Uterus (tissue), 2 donors: ENCODE measurements around the gene ERI3.

ENCODE experiments used
- POLR2A ChIP-seq, 2 donors: fragments of 450-650 bp; IDR thresholded peaks; one replicate each; pipeline ENCODE4 v1.6.1; 2016; ENCODE audit warnings: antibody characterized with exemption in 2 of 2, mild to moderate bottlenecking in 1 of 2, moderate library complexity in 1 of 2
- TF ChIP-seq, protein P1 (sequence below), 4 experiments: fragments of 200-600 bp in 2 of 4; fragments of 450-650 bp in 2 of 4; sonication (generic) in 2 of 4; IDR thresholded peaks; one replicate each; pipeline ENCODE4 v1.5.1; 2016 to 2019; ENCODE audit warnings: antibody characterized with exemption in 4 of 4, mild to moderate bottlenecking in 2 of 4, moderate library complexity in 1 of 4

DNA sequence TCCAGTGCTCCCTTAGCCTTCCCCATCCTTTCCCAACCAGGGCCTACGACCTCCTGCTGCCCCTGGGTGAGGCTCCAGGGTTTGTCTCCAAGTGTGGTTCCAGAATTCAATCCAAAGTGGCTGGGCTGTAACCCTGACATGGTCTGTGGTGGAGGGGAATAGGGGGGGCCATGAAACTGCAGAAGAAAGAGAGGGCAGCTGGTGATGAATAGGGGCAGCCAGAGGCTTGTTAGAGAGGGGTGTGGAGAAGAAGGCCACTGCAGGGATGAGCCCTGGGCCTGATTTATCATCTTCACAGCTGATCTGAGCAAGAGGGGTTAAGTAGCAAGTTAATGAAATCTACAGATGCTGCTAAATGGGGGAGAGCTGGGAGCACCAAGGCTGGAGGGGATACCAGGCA, 12.9 kb upstream of the ERI3 start:
- TF ChIP-seq POLR2A (IDR thresholded peaks at IDR 0.05), result no peak
- TF ChIP-seq, protein P1, sequence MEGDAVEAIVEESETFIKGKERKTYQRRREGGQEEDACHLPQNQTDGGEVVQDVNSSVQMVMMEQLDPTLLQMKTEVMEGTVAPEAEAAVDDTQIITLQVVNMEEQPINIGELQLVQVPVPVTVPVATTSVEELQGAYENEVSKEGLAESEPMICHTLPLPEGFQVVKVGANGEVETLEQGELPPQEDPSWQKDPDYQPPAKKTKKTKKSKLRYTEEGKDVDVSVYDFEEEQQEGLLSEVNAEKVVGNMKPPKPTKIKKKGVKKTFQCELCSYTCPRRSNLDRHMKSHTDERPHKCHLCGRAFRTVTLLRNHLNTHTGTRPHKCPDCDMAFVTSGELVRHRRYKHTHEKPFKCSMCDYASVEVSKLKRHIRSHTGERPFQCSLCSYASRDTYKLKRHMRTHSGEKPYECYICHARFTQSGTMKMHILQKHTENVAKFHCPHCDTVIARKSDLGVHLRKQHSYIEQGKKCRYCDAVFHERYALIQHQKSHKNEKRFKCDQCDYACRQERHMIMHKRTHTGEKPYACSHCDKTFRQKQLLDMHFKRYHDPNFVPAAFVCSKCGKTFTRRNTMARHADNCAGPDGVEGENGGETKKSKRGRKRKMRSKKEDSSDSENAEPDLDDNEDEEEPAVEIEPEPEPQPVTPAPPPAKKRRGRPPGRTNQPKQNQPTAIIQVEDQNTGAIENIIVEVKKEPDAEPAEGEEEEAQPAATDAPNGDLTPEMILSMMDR (IDR thresholded peaks at IDR 0.05), result no peak
